GM12801 (cell line): Measurements from ENCODE around the gene DCAF10.

Experiments used
- CTCF ChIP-seq: IDR thresholded peaks from one replicate; pipeline ENCODE4 v1.5.1; 2011; ENCODE audit warnings: control low read depth; ENCODE audit not compliant: insufficient read length; ENCODE audit errors: extremely low read depth

The DCAF10 gene

GRCh38 chr9:37827483-37828165, 27.0 kb downstream of the DCAF10 start:
- TF ChIP-seq CTCF = no peak

GRCh38 chr9:37835821-37836220, 35.2 kb downstream of the DCAF10 start:
- TF ChIP-seq CTCF = no peak

GRCh38 chr9:37836386-37836785, 35.8 kb downstream of the DCAF10 start:
- no peak for TF ChIP-seq CTCF

GRCh38 chr9:37839496-37840461, 39.2 kb downstream of the DCAF10 start:
- no peak for TF ChIP-seq CTCF

- TF ChIP-seq CTCF = no peak
Observed at GRCh38 chr9:37840560-37841194, 40.1 kb downstream of the DCAF10 start.

- TF ChIP-seq CTCF = no peak
Observed at GRCh38 chr9:37852222-37852621, 51.6 kb downstream of the DCAF10 start.

- no peak for TF ChIP-seq CTCF
Observed at GRCh38 chr9:37856551-37856950, 56.0 kb downstream of the DCAF10 start.
